ENCODE results near the gene C19orf47.
A peak's percentile ranks its signal among the peaks of the same experiment; 100 is the strongest.

C19orf47 gene

GRCh38 chr19:40317338-40317737 is 30.9 kb downstream of the C19orf47 start:
- DNase-seq (ENCODE audit: low read depth in 1 of 2, low spot score in 1 of 2), result no peak

- DNase-seq (ENCODE audit: low read depth in 1 of 2, low spot score in 1 of 2), result no peak
Observed at GRCh38 chr19:40315812-40316470, 32.3 kb downstream of the C19orf47 start.

- DNase-seq (ENCODE audit: low read depth in 1 of 2, low spot score in 1 of 2), result no peak
Observed at GRCh38 chr19:40314656-40315055, 33.5 kb downstream of the C19orf47 start.

- DNase-seq (ENCODE audit: low read depth in 1 of 2, low spot score in 1 of 2), result no peak
Observed at GRCh38 chr19:40313229-40313983, 34.8 kb downstream of the C19orf47 start.

- no peak for DNase-seq (ENCODE audit: low read depth in 1 of 2, low spot score in 1 of 2)
Observed at GRCh38 chr19:40312533-40312932, 35.7 kb downstream of the C19orf47 start.

GRCh38 chr19:40309666-40310065 is 38.5 kb downstream of the C19orf47 start:
- no peak for DNase-seq (ENCODE audit: low read depth in 1 of 2, low spot score in 1 of 2)

- DNase-seq (ENCODE audit: low read depth in 1 of 2, low spot score in 1 of 2), result peak; percentile 36 to 37
Observed at GRCh38 chr19:40305403-40305802, 42.8 kb downstream of the C19orf47 start.

- DNase-seq (ENCODE audit: low read depth in 1 of 2, low spot score in 1 of 2), result no peak
Observed at GRCh38 chr19:40304306-40304705, 43.9 kb downstream of the C19orf47 start.

GRCh38 chr19:40303765-40304164 is 44.4 kb downstream of the C19orf47 start:
- no peak for DNase-seq (ENCODE audit: low read depth in 1 of 2, low spot score in 1 of 2)

- no peak for DNase-seq (ENCODE audit: low read depth in 1 of 2, low spot score in 1 of 2)
Observed at GRCh38 chr19:40302224-40303011, 45.8 kb downstream of the C19orf47 start.

GRCh38 chr19:40300668-40301067 is 47.5 kb downstream of the C19orf47 start:
- no peak for DNase-seq (ENCODE audit: low read depth in 1 of 2, low spot score in 1 of 2)

GRCh38 chr19:40298026-40298425 is 50.2 kb downstream of the C19orf47 start:
- DNase-seq (ENCODE audit: low read depth in 1 of 2, low spot score in 1 of 2), result no peak

- no peak for DNase-seq (ENCODE audit: low read depth in 1 of 2, low spot score in 1 of 2)
Observed at GRCh38 chr19:40294560-40294959, 53.6 kb downstream of the C19orf47 start.

GRCh38 chr19:40286971-40287421 is 61.2 kb downstream of the C19orf47 start:
- no peak for DNase-seq (ENCODE audit: low read depth in 1 of 2, low spot score in 1 of 2)

- no peak for DNase-seq (ENCODE audit: low read depth in 1 of 2, low spot score in 1 of 2)
Observed at GRCh38 chr19:40286235-40286970, 61.8 kb downstream of the C19orf47 start.

GRCh38 chr19:40285353-40286234 is 62.6 kb downstream of the C19orf47 start:
- peak; percentile 92 to 96 for DNase-seq (ENCODE audit: low read depth in 1 of 2, low spot score in 1 of 2)

- peak; percentile 12 to 63 for DNase-seq (ENCODE audit: low read depth in 1 of 2, low spot score in 1 of 2)
Observed at GRCh38 chr19:40284501-40285352, 63.5 kb downstream of the C19orf47 start, which contains the start of gene AKT2. TSS of gene AKT2 (minus strand) at chr19:40285345. CDS start at chr19:40265267, 20,078 bp downstream.

- no peak for DNase-seq (ENCODE audit: low read depth in 1 of 2, low spot score in 1 of 2)
Observed at GRCh38 chr19:40284251-40284500, 64.0 kb downstream of the C19orf47 start.

Measured in stimulated activated CD4-positive, alpha-beta T cell treated with anti-CD3 and anti-CD28 coated beads, Interleukin-15, amount 100 ng/mL, for 1 hour (primary cell).